GM21447 (cell line): Measurements from ENCODE around the gene ERCC2.
"Not testable (repeated sequence)": the region's sequence is repeated elsewhere in the genome, so short reads cannot be mapped to it uniquely, and the experiment has no call there.

Experiments
- ATAC-seq: cut with Tn5 transposase; IDR thresholded peaks from one replicate; pipeline ENCODE4 v1.9.1; 2021; ENCODE audit not compliant: unreplicated experiment

Gene ERCC2

GRCh38 chr19:45370410-45371204 lies at the start of gene ERCC2:
Gene ERCC2, minus strand, starts transcription at chr19:45370573. Its CDS starts 33 bp downstream, at chr19:45370540.
- peak; percentile 95 for ATAC-seq

DNA sequence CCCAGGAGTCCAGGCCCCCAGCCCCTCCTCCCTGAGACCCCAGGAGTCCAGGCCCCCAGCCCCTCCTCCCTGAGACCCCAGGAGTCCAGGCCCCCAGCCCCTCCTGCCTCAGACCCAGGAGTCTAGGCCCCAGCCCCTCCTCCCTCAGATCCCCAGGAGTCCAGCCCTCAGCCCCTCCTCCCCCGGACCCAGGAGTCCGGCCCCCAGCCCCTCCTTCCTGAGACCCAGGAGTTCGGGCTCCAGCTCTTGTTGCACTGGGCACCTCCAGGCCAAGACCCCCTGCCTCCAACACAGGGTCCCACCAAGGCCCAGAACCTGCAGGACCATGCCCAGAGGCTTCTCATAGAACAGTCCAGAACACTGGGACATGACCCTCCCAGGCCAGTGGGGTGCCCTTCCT lies 49.5 kb upstream of the ERCC2 start:
- no peak for ATAC-seq

DNA sequence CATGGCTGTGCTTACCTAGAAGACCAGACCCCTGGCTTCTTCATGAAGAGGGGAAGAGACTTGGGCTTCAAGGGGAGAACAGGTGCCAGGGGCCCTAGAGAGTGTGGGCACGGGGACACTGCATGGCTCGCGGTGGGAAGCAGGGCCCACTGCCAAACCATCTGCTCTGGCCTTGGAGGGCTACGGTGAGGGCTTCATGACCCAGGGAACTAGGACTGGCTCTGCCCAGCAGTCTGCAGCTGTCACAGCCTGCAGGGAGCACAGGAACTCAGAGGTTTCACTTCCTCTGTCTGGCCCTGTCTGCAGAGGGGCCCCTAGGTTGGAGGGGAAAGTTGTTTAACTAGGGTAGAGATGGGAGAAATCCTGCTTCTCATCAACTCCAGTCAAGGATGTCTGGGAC lies 49.0 kb upstream of the ERCC2 start:
- peak; percentile 58 for ATAC-seq

DNA sequence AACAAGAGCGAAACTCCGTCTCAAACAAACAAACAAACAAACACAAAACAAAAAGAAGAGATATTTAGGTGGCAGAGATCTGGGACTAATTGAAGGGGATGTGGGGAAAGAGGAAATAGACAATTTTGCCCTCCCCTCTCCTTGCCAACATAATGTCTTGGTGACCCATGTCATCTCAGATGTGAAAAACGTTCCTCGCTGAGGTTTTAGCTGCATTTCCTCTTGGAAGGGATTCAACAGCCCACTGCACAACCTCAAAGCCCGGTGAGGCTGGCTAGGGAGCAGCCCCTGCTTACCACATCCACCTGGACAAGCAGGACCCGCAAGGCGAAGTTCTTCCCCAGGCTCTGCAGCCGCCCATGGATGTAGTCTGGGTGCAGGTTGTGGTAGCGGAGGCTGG lies 48.4 kb upstream of the ERCC2 start:
- no peak for ATAC-seq

DNA sequence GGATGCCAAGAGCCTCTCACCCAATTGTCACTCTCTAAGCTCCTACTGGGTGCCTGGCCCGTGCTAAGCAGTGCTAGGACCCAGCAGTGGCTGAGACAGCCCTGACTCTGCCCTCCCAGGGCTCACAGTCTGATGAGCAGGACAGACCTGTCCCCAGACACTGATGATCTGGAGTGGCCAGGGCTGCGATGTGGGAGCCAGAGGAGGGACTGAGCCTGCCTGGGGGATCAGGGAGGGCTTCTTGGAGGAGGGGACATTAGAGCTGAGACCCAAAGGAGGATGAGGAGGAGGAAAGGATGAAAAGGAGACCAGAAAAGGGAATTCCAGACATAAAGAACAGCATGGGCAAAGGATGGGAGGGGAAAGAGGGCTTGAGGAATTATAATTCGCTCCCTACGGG lies 46.8 kb upstream of the ERCC2 start:
- ATAC-seq: no peak

GRCh38 chr19:45414468-45414867 lies 44.1 kb upstream of the ERCC2 start:
- ATAC-seq: no peak

DNA sequence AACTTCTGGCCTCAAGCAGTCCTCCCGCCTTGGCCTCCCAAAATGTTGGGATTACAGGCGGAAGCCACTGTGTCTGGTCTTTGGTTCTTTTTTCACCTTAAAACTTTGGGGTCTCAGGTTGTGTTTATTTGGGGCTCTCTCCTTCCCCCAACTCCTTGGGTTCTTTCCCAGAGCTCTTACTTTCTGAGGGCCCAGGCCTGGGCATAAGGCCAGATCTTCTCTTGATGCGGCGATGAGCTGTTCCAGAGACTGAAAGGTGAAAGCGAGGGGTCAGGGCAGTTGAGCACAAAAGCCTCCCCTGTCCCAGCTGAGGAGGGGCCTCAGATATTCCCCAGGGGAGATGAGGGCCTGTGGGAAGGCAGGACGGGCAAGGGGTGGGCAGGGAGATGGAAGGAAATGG lies 43.1 kb upstream of the ERCC2 start:
- no peak for ATAC-seq

DNA sequence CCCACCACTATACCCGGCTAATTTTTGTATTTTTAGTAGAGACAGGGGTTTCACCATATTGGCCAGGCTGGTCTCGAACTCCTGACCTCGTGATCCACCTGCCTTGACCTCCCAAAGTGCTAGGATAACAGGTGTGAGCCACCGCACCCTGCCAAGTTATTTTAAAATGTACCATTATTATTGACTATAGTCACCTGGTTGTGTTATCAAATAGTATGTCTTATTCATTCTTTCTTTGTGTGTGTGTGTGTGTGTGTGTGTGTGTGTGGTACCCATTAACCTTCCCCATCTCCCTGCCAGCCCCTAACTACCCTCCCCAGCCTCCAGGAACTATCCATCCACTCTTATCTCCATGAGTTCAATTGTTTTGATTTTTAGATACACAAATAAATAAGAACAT lies 40.0 kb upstream of the ERCC2 start:
- ATAC-seq: not testable (repeated sequence)

GRCh38 chr19:45409557-45409920 lies 39.2 kb upstream of the ERCC2 start:
- ATAC-seq: no peak

DNA sequence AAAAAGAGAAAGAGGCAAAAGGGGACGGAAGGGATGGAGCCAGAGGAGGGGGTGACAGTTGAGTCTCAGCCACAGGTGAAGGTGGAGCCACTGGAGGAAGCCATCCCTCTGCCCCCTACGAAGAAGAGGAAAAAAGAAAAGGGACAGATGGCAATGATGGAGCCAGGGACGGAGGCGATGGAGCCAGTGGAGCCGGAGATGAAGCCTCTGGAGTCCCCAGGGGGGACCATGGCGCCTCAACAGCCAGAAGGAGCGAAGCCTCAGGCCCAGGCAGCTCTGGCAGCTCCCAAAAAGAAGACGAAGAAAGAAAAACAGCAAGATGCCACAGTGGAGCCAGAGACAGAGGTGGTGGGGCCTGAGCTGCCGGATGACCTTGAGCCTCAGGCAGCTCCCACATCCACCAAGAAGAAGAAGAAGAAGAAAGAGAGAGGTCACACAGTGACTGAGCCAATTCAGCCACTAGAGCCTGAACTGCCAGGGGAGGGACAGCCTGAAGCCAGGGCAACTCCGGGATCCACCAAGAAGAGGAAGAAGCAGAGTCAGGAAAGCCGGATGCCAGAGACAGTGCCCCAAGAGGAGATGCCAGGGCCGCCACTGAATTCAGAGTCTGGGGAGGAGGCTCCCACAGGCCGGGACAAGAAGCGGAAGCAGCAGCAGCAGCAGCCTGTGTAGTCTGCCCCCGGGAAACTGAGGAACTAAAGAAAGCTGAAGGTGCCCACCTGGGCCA lies 38.6 kb upstream of the ERCC2 start:
- no peak for ATAC-seq

DNA sequence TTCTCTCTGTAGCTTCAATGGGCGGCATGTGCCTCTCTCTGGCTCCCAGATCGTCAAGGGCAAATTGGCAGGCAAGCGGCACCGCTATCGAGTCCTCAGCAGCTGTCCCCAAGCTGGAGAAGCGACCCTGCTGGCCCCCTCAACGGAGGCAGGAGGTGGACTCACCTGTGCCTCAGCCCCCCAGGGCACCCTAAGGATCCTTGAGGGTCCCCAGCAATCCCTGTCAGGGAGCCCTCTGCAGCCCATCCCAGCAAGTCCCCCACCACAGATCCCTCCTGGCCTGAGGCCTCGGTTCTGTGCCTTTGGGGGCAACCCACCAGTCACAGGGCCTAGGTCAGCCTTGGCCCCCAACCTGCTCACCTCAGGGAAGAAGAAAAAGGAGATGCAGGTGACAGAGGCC lies 37.7 kb upstream of the ERCC2 start:
- ATAC-seq: no peak

GRCh38 chr19:45407585-45407984 lies 37.2 kb upstream of the ERCC2 start:
- ATAC-seq: not testable (repeated sequence)

DNA sequence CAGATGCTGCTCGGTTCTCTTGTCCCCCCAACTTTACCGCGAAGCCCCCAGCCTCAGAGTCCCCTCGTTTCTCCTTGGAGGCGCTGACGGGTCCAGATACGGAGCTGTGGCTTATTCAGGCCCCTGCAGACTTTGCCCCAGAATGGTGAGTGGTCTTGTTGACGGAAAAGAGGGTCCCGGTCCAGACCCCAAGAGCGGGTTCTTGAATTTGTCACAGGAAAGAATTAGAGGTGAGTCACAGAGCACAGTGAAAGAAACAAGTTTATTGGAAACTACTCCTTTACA lies 36.7 kb upstream of the ERCC2 start:
- no peak for ATAC-seq

GRCh38 chr19:45406226-45407090 lies 36.1 kb upstream of the ERCC2 start, which contains the start of gene POLR1G:
Gene POLR1G, plus strand, starts transcription at chr19:45406644. Its CDS starts 53 bp downstream, at chr19:45406697.
- ATAC-seq: peak; percentile 62

DNA sequence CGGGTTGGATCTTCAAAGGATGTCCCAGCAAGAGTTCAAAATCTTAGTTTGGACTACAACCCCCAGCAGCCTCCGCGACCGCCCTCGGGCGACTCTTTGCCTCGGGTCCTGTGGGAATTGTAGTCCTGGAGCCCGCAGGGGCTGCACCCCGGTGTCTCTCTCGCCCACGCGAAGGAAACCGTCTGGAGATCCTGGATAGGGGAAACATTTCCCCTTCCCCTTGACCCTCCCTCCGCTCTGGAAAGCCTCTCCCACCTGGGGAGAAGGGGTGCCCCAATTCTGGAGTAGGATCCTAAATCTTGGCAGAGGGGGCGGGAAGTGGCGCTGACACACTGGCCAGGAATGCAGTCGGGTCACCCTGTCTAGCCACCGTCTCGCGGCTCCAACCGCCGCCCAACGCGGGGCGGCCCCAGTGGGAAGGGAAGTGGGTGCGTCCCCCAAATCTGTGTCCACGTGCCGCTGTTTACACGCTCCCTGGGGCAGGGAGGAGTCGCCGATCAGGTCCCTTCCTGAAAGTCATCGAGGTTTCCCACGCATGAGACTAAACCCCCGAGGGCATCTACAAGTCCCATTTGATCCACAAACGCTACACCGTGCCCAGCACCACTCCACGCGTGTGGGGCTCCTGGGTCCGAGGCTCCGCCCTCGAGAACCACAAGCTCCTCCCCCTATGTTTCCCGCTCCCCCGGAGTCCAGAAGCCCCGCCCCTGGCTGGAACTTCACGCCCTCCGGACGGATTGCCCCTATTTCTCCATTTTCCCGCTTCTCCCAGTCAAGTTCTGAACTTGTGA lies 35.3 kb upstream of the ERCC2 start:
- peak; percentile 39 for ATAC-seq

GRCh38 chr19:45404557-45405434 lies 34.4 kb upstream of the ERCC2 start, which contains the start of gene PPP1R13L:
Gene PPP1R13L, minus strand, starts transcription at chr19:45405069. Its CDS starts 6,751 bp downstream, at chr19:45398318.
- ATAC-seq: peak; percentile 35

GRCh38 chr19:45403781-45404556 lies 33.6 kb upstream of the ERCC2 start:
- ATAC-seq: no peak

- no peak for ATAC-seq
Observed at GRCh38 chr19:45403272-45403671, 32.9 kb upstream of the ERCC2 start.
